K562 (cell line): ENCODE measurements around the gene TAC3. TPM values are rescaled to one million over a fixed set of nuclear protein-coding genes. Genes with fewer than 3 reads are reported as not detected.

Source experiments
- HDAC2 ChIP-seq: fragments of 450-650 bp; IDR thresholded peaks from 2 replicates; pipeline ENCODE4 v1.6.1; 2016; ENCODE audit warnings: mild to moderate bottlenecking
- HMG20B ChIP-seq: fragments of 250-450 bp; sonication (Bioruptor Pico); IDR thresholded peaks from 2 replicates; pipeline ENCODE4 v1.5.0; 2021; ENCODE audit warnings: mild to moderate bottlenecking
- HMGN3 ChIP-seq: IDR thresholded peaks from 2 replicates; pipeline ENCODE4 v1.6.1; 2011; ENCODE audit warnings: borderline replicate concordance, low read depth, mild to moderate bottlenecking, mixed read lengths, low read length; ENCODE audit not compliant: insufficient read length; ENCODE audit errors: extremely low read depth
- KDM1A ChIP-seq, 2 experiments: fragments of 450-650 bp; IDR thresholded peaks; 2 replicates each; pipeline ENCODE4 v1.6.1; 2016; ENCODE audit warnings: mild to moderate bottlenecking in 2 of 2
- MLX ChIP-seq, 2 experiments: fragments of 450-650 bp in 1 of 2; sonication (generic) in 1 of 2; formaldehyde crosslinking; conservative IDR thresholded peaks; 2 replicates each; pipeline versions ENCODE4 v1.4.0 to v1.8.1; 2020 to 2022; ENCODE audit warnings: mild to moderate bottlenecking in 1 of 2, missing genetic modification reagents in 1 of 2
- MTA1 ChIP-seq: fragments of 450-650 bp; IDR thresholded peaks from 2 replicates; pipeline ENCODE4 v1.6.1; 2017; ENCODE audit warnings: borderline replicate concordance
- MTF1 ChIP-seq: fragments of 250-450 bp; sonication (Bioruptor Pico); IDR thresholded peaks from 2 replicates; pipeline ENCODE4 v1.9.0; 2021; ENCODE audit warnings: moderate library complexity, mild to moderate bottlenecking, inconsistent platforms, borderline replicate concordance
- NUFIP1 ChIP-seq: fragments of 450-650 bp; IDR thresholded peaks from 2 replicates; pipeline ENCODE4 v1.6.1; 2018; ENCODE audit not compliant: partially characterized antibody
- SMARCC2 ChIP-seq: fragments of 450-650 bp; IDR thresholded peaks from 2 replicates; pipeline ENCODE4 v1.6.1; 2017; ENCODE audit warnings: antibody characterized with exemption, moderate library complexity, mild to moderate bottlenecking, low read depth
- SMARCE1 ChIP-seq: fragments of 450-650 bp; IDR thresholded peaks from 2 replicates; pipeline ENCODE4 v1.7.1; 2016; ENCODE audit warnings: mild to moderate bottlenecking
- TCFL5 ChIP-seq: fragments of 250-450 bp; sonication (Bioruptor Pico); conservative IDR thresholded peaks from 2 replicates; pipeline ENCODE4 v1.6.1; 2021; ENCODE audit warnings: mild to moderate bottlenecking, moderate library complexity, matching md5 sums
- TRIM25 ChIP-seq: fragments of 450-650 bp; IDR thresholded peaks from 2 replicates; pipeline ENCODE4 v1.7.0; 2016; ENCODE audit warnings: borderline replicate concordance
- ZFPM2 ChIP-seq: fragments of 250-450 bp; sonication (Bioruptor Pico); IDR thresholded peaks from 2 replicates; pipeline ENCODE4 v1.5.1; 2022; ENCODE audit warnings: mild to moderate bottlenecking
- ZHX1 ChIP-seq: fragments of 150-350 bp; conservative IDR thresholded peaks from 2 replicates; pipeline ENCODE4 v1.6.1; 2014; ENCODE audit warnings: low read length
- ZNF175 ChIP-seq: fragments of 200-800 bp; sonication (Bioruptor generic); IDR thresholded peaks from 2 replicates; pipeline ENCODE4 v1.6.1; 2016; ENCODE audit warnings: low read depth, mild to moderate bottlenecking, missing genetic modification characterization, missing compliant biosample characterization
- ZNF311 ChIP-seq: fragments of 250-450 bp; sonication (Bioruptor Pico); IDR thresholded peaks from 2 replicates; pipeline ENCODE4 v1.4.0; 2020; ENCODE audit warnings: mild to moderate bottlenecking, moderate library complexity
- ZNF316 ChIP-seq: fragments of 450-650 bp; IDR thresholded peaks from 2 replicates; pipeline ENCODE4 v1.6.1; 2016
- ZNF507 ChIP-seq: conservative IDR thresholded peaks from 2 replicates; pipeline ENCODE4 v1.6.1; 2017; ENCODE audit warnings: missing genetic modification characterization, missing compliant biosample characterization
- ZNF778 ChIP-seq: fragments of 450-650 bp; formaldehyde crosslinking; IDR thresholded peaks from 2 replicates; pipeline ENCODE4 v1.4.0; 2020; ENCODE audit warnings: mild to moderate bottlenecking, moderate library complexity
- polyA plus RNA-seq, 8 experiments: library from polyadenylated mRNA; depleted of rRNA in 4 of 8; stranded (reverse) in 5 of 8; unstranded in 3 of 8; fragments of >200 nt; fragmentation: Nextera tagmentation in 2 of 8; fragmentation: Illumina TruSeq in 1 of 8; extraction: Ambion mirVana in 2 of 8; extraction: Trizol in 1 of 8; gene quantifications; 2 replicates each; pipeline versions ENCODE4 v1.2.1 to v1.2.3, GENCODE V29; 2011 to 2014; ENCODE audit warnings: inconsistent platforms in 1 of 8, missing spikeins in 1 of 8
- total RNA-seq, 7 experiments: library from RNA; depleted of rRNA in 6 of 7; stranded (reverse); fragments of >200 nt in 6 of 7; fragmentation: Illumina TruSeq in 2 of 7; extraction: Trizol in 2 of 7; gene quantifications; 2 replicates each; pipeline versions ENCODE4 v1.2.1 to v1.2.3, GENCODE V29; 2011 to 2021; ENCODE audit warnings: low replicate concordance in 1 of 7

Gene TAC3
- total and polyA plus RNA-seq, 9 of the 15 experiments (the other 6 are each of a cell fraction or from before 2014, with no cell fraction given) = 0.29 to 2.8 (median 1.4) TPM

GRCh38 chr12:57039016-57039798 lies 22.9 kb upstream of the TAC3 start (continued):
- TF ChIP-seq SMARCC2 = 0 out of 2 replicates have a peak, but pooled peaks have one; percentile 19
- TF ChIP-seq HMG20B (CRISPR knock-in tag) = no peak
- TF ChIP-seq TCFL5 (CRISPR knock-in tag) = no peak
- no peak for TF ChIP-seq ZNF507 (tag)
- no peak for TF ChIP-seq ZFPM2 (CRISPR knock-in tag)
- TF ChIP-seq ZNF311 (CRISPR knock-in tag) = no peak
- TF ChIP-seq ZNF316 = no peak
- TF ChIP-seq TRIM25 = no peak
- TF ChIP-seq ZNF778 (CRISPR knock-in tag) = no peak
- TF ChIP-seq MTA1 = peak; percentile 34; the same call in 1 of the 2 replicates
- peak; percentile 71 to 72; a peak in 3 of 4 replicates for TF ChIP-seq KDM1A (IDR thresholded peaks at IDR 0.05)
- no peak for TF ChIP-seq HMGN3
- no peak for TF ChIP-seq MLX (CRISPR knock-in tag; conservative IDR thresholded peaks at IDR 0.05)
- no peak for TF ChIP-seq MTF1 (CRISPR knock-in tag)
- TF ChIP-seq HDAC2 = no peak
- no peak for TF ChIP-seq NUFIP1
- TF ChIP-seq ZNF175 (CRISPR knock-in tag) = no peak
- TF ChIP-seq ZHX1 = no peak
- TF ChIP-seq SMARCE1 = peak; percentile 76
